Glomerular endothelial cell (primary cell): ENCODE data around the gene GIMAP8. TPM values are rescaled to one million over a fixed set of nuclear protein-coding genes. Genes with fewer than 3 reads are reported as not detected.
"Not testable (repeated sequence)": the region's sequence is repeated elsewhere in the genome, so short reads cannot be mapped to it uniquely, and the experiment has no call there.

ENCODE experiments used
- DNase-seq: peaks from one replicate; pipeline ENCODE4 v3.0.0-alpha.2; 2011; ENCODE audit warnings: low read depth, low spot score; ENCODE audit errors: extremely low read depth
- total RNA-seq: library from RNA; depleted of rRNA; stranded (reverse); fragments of >200 nt; gene quantifications from 2 replicates; pipeline ENCODE4 v1.2.3, GENCODE V29; 2015

The GIMAP8 gene
- total RNA-seq, 1 donor from 2014 or later: 26.0 TPM

GRCh38 chr7:150461520-150461919 is 11.1 kb downstream of the GIMAP8 start:
- DNase-seq: no peak

GRCh38 chr7:150462413-150462812 is 12.0 kb downstream of the GIMAP8 start:
- DNase-seq: no peak

DNA sequence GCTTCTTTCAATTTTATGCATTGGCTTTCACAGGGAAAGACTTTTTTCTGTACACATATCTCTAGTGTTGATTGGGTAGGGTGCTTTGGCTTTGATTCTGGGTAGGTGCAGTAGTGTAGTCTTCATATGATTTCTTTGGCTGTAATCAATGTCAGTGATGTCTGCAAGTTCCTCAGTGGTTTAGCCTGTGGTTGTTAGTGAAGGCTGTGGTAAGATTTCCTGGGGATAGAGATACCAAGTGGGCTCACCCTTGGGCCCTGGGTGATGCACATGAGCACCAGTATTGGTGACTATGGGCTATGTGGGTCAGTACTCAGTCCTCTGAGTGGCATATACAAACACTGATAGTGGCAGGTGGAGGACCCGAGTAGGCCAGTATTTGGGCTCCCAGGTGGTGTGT is 13.0 kb downstream of the GIMAP8 start:
- no peak for DNase-seq

DNA sequence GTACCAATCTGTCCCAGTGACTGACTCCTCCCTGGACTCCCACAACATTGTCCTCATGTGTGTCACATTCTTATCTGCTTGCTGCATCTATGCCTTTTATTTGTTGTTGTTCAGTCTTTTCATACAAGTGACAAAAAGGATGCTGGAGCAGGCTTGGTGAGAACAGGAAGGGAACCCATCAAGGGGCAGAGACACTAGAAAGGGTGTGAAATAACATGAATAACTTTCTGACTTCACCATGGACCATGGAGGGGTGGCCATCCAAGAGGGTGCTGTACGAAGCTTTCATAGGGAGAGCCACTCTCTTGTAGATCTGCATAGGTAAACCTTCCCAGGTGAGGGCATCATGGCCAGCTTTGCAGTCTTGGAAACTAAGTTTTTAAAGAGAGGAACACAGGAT is 14.5 kb downstream of the GIMAP8 start:
- no peak for DNase-seq

GRCh38 chr7:150465414-150465813 is 15.0 kb downstream of the GIMAP8 start:
- no peak for DNase-seq

DNA sequence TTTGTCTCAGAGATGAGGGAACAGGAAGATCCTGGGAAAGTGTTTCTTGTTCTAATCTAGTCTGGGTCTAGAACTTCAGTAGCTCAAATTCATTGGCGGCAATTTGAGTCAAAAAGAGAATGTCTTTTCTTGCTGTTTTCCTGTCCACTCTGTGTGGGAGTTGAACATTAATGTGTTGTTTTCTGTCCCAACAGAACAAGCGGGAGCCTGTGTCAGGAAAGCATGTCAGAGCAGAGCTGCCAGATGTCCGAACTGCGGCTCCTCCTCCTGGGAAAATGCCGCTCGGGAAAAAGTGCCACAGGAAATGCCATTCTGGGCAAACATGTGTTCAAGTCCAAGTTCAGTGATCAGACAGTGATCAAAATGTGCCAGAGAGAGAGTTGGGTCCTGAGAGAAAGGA is 16.0 kb downstream of the GIMAP8 start:
- DNase-seq: peak; percentile 57

GRCh38 chr7:150468241-150468640 is 17.8 kb downstream of the GIMAP8 start:
- DNase-seq: no peak

GRCh38 chr7:150471886-150472285 is 21.5 kb downstream of the GIMAP8 start:
- DNase-seq: no peak

- no peak for DNase-seq
These were observed 23.5 kb downstream of the GIMAP8 start for GRCh38 chr7:150473902-150474301.

GRCh38 chr7:150476285-150476684 is 25.9 kb downstream of the GIMAP8 start:
- DNase-seq: no peak

DNA sequence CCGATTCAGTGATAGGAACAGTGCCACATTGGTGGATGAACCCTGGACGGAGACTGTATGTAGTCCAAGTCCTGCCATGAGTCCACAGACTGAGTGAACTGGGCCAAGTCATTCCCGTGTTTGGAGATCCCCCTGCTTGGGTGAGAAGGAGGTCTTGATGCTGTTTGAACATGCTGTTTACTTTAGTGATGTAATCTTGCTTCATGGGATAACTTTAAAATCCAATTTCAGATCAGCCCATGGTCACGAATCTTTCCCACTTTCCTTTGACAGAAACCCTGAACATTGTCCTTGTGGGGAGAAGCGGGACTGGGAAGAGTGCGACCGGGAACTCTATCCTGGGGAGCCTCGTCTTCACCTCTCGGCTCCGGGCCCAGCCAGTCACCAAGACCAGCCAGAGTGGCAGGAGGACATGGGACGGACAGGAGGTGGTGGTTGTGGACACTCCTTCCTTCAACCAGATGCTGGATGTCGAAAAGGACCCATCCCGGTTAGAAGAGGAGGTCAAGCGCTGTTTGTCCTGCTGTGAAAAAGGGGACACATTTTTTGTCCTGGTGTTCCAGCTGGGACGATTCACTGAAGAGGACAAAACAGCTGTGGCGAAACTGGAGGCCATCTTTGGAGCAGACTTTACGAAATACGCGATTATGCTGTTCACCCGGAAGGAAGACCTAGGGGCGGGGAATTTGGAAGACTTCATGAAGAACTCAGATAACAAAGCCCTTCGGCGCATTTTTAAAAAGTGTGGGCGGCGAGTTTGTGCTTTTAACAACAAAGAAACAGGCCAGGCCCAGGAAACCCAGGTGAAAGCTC is 26.6 kb downstream of the GIMAP8 start:
- DNase-seq: no peak

DNA sequence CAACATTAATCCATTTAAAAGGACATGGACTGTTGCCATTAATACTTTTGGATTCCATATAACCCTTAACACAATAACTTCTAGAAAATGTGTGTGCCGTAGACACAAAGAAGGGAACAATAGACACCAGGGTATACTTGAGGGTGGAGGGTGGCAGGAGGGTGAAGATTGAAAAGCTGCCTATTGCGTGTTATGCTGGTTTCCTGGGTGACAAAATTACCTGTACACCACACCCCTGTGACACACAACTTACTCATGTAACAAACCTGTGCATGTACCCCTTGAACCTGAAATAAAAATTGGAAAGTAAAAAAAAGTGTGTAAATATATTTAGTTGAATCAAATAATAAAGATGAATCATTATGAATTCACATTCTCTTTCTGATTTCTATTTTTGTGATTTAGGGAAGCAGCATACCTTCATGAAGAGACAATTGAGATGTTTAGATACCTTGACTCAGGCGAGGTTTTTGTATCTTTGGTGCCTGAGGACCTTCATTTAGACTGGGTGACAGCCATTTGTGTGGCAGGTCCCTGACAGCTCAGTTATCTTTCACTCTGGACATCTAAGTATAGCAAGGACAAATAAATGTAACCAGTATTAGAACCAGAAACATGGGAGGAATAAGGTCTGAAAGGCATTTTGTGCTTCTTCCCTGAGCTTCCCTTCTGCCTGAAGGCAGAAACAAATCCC is 28.7 kb downstream of the GIMAP8 start:
- no peak for DNase-seq

- DNase-seq: no peak
These were observed 30.9 kb downstream of the GIMAP8 start for GRCh38 chr7:150481186-150481920.

DNA sequence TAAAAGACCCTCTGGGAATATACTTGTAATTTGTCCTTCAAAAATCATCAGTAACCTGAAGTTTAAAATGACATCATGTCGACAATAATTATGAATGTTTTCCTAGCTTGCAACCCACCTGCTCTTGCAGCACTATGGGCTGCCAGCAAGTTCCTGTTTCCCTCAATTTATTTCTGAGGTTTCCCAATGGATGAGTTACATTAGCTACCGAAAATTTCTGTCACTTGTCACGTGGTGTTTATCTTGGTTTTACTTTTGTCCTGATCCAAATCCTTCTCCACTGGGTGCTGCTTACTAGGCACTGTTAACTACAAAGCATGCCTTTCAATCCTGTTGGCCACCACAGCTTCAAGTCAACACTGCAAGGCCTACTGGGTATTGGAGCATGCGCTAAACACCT is 31.5 kb downstream of the GIMAP8 start:
- no peak for DNase-seq

DNA sequence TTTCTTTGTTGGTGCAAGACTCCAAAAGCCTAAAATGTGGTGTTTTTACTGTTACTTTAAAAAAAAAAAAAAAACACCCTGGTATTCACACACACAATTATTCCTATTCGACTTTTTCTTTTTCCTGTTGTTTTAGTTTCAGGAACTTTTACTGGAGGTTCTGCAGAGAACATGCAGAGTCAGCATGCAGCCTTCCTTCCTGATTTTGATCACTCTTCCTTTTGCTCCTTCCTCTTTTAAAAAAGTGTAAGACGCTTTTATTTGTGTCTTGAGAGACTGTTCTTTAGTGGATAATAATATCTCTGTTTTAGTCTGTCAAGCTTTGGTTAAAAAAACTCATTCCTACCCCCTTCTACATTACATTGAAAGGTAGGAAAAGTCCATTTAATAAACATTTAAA is 33.1 kb downstream of the GIMAP8 start:
- DNase-seq: peak; percentile 22

DNA sequence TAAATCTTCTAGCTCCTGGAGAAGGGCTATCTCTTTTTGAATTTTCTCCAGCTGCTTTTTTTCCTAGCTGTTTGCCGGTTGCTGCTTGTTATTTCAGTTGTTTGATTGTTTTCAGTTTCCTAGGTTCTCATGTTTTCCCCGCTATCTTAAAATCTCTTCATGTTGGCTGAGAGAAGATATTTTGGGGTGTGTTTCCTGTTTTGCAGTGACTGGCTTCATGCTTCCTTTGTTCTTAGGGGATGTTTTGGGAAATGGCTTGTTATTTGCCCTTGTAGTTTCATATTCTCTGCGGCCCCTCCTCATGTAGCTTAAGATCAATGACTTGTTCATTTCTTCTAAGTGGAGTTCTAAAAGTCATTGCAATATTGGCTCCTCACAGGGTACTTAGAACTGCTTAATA is 33.6 kb downstream of the GIMAP8 start:
- peak; percentile 47 for DNase-seq

- no peak for DNase-seq
These were observed 37.2 kb downstream of the GIMAP8 start for GRCh38 chr7:150487625-150488024.

GRCh38 chr7:150489782-150490181 is 39.4 kb downstream of the GIMAP8 start:
- no peak for DNase-seq

GRCh38 chr7:150493442-150493841 is 43.0 kb downstream of the GIMAP8 start:
- DNase-seq: not testable (repeated sequence)

DNA sequence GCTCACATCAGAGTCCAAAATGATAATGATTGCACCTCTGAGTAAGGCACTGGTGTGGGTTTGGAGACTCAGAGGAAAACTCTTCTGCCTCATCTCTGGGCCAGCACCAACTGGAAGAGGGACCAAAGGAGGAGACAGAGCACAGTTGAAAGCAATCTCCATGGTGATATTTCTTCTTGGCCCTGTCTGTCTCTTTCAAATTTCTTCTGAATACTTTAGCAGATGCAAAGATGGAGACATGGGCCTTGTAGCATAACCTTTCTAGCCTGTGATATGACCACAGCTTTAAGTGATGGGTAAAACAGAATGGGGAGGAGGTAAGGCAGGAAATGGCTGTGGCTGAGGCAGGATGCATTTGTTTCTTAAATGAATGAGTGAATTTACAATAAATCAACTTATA is 52.1 kb downstream of the GIMAP8 start:
- DNase-seq: no peak

GRCh38 chr7:150503155-150503554 is 52.7 kb downstream of the GIMAP8 start:
- DNase-seq: no peak

- DNase-seq: no peak
These were observed 53.2 kb downstream of the GIMAP8 start for GRCh38 chr7:150503581-150503980.
